Endodermal cell (in vitro differentiated cells): ENCODE data around the gene CYP2A7. TPM values are rescaled to one million over a fixed set of nuclear protein-coding genes. Genes with fewer than 3 reads are reported as not detected.
"Not testable (repeated sequence)": the region's sequence is repeated elsewhere in the genome, so short reads cannot be mapped to it uniquely, and the experiment has no call there.

Experiments
- DNase-seq: peaks from one replicate; pipeline ENCODE4 v3.0.0-alpha.2; 2017
- H3K27ac ChIP-seq: 2 replicates; pipeline ENCODE4 v1.5.1; 2013; ENCODE audit warnings: mild to moderate bottlenecking, low read depth, low read length, moderate library complexity
- H3K27me3 ChIP-seq: 2 replicates; pipeline ENCODE4 v1.6.1; 2013; ENCODE audit warnings: mild to moderate bottlenecking, low read length, moderate library complexity; ENCODE audit not compliant: insufficient read depth, control insufficient read depth, poor library complexity, severe bottlenecking
- H3K36me3 ChIP-seq: 2 replicates; pipeline ENCODE4 v1.7.0; 2013; ENCODE audit warnings: mild to moderate bottlenecking, low read length, moderate library complexity; ENCODE audit not compliant: control insufficient read depth, insufficient read depth
- H3K4me1 ChIP-seq: one replicate; pipeline ENCODE4 v1.7.0; 2013; ENCODE audit warnings: low read length; ENCODE audit not compliant: control insufficient read depth, insufficient read depth
- H3K4me3 ChIP-seq: 2 replicates; pipeline ENCODE4 v1.5.1; 2013; ENCODE audit warnings: mild to moderate bottlenecking, low read length, moderate library complexity
- H3K9ac ChIP-seq: 2 replicates; pipeline ENCODE4 v1.6.1; 2013; ENCODE audit warnings: mild to moderate bottlenecking, low read length, moderate library complexity; ENCODE audit not compliant: poor library complexity, severe bottlenecking; ENCODE audit errors: extremely low read depth
- H3K9me3 ChIP-seq: 2 replicates; pipeline ENCODE4 v1.6.1; 2013; ENCODE audit warnings: mild to moderate bottlenecking, low read length, moderate library complexity; ENCODE audit not compliant: control insufficient read depth
- H3K27ac Mint-ChIP-seq: 2 replicates; pipeline ENCODE4 v1.8.0; 2020; ENCODE audit warnings: mixed read lengths
- H3K27me3 Mint-ChIP-seq: 2 replicates; pipeline ENCODE4 v1.8.0; 2021; ENCODE audit warnings: mild to moderate bottlenecking, mixed read lengths; ENCODE audit not compliant: insufficient read depth
- H3K36me3 Mint-ChIP-seq: 2 replicates; pipeline ENCODE4 v1.8.0; 2020; ENCODE audit warnings: low read depth, mixed read lengths
- H3K4me1 Mint-ChIP-seq: 2 replicates; pipeline ENCODE4 v1.8.0; 2020; ENCODE audit warnings: mixed read lengths
- H3K4me3 Mint-ChIP-seq: 2 replicates; pipeline ENCODE4 v1.8.0; 2020; ENCODE audit warnings: mild to moderate bottlenecking, moderate library complexity, mixed read lengths
- H3K9me3 Mint-ChIP-seq: 2 replicates; pipeline ENCODE4 v1.8.0; 2020; ENCODE audit warnings: mild to moderate bottlenecking, mixed read lengths
- WGBS, 2 experiments: methylation state at CpG; one replicate each; pipeline versions ENCODE4 v1.1.5 to v1.1.7; 2013; ENCODE audit warnings: missing lambda C conversion rate in 2 of 2, mixed read lengths in 1 of 2; ENCODE audit not compliant: insufficient coverage in 1 of 2, insufficient read length in 1 of 2; 5-methylcytosine and 5-hydroxymethylcytosine counted together
- total RNA-seq, 2 donors: library from RNA; stranded (reverse); fragmentation: NEBNext Ultra II Directional in 1 of 2; extraction: Animal tissue kit (Norgen Biotek cat#: 25700) in 1 of 2; gene quantifications; 2 replicates in 1 of 2; 3 replicates in 1 of 2; pipeline ENCODE4 v1.2.1, GENCODE V29; 2021
- TF ChIP-seq, protein P1 (sequence below): fragments of 200-600 bp; sonication (generic); conservative IDR thresholded peaks from 2 replicates; pipeline ENCODE4 v1.5.0; 2021; ENCODE audit warnings: antibody characterized with exemption, mild to moderate bottlenecking

CYP2A7 gene
- total RNA-seq, 2 donors from 2014 or later = not detected

- H3K9ac ChIP-seq = no peak overlapping the region
- Mint-ChIP-seq H3K27me3 (peaks cover 72% of the 10 kb centered on the region), H3K4me3 (no peak overlapping the region), H3K27ac (no peak overlapping the region), H3K36me3 (no peaks in the 10 kb centered on the region), H3K9me3 (no peaks in the 10 kb centered on the region), H3K4me1 (no peaks in the 10 kb centered on the region)
- no peak overlapping the region for H3K27ac ChIP-seq
- DNase-seq = no peak
- H3K4me1 ChIP-seq = no peaks in the 10 kb centered on the region
- TF ChIP-seq, protein P1, sequence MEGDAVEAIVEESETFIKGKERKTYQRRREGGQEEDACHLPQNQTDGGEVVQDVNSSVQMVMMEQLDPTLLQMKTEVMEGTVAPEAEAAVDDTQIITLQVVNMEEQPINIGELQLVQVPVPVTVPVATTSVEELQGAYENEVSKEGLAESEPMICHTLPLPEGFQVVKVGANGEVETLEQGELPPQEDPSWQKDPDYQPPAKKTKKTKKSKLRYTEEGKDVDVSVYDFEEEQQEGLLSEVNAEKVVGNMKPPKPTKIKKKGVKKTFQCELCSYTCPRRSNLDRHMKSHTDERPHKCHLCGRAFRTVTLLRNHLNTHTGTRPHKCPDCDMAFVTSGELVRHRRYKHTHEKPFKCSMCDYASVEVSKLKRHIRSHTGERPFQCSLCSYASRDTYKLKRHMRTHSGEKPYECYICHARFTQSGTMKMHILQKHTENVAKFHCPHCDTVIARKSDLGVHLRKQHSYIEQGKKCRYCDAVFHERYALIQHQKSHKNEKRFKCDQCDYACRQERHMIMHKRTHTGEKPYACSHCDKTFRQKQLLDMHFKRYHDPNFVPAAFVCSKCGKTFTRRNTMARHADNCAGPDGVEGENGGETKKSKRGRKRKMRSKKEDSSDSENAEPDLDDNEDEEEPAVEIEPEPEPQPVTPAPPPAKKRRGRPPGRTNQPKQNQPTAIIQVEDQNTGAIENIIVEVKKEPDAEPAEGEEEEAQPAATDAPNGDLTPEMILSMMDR = no peak
- H3K36me3 ChIP-seq = no peaks in the 10 kb centered on the region
- H3K4me3 ChIP-seq = no peak overlapping the region
- H3K27me3 ChIP-seq = peaks cover 17% of the 10 kb centered on the region
- H3K9me3 ChIP-seq = no peaks in the 10 kb centered on the region
Observed at GRCh38 chr19:40893112-40893511, 11.1 kb upstream of the CYP2A7 start.

GRCh38 chr19:40889366-40889765 lies 7.3 kb upstream of the CYP2A7 start:
- TF ChIP-seq, protein P1 = no peak
- Histone ChIP-seq H3K27ac (no peak overlapping the region), H3K9me3 (no peaks in the 10 kb centered on the region), H3K4me1 (no peaks in the 10 kb centered on the region), H3K9ac (no peak overlapping the region), H3K4me3 (no peak overlapping the region), H3K36me3 (no peaks in the 10 kb centered on the region), H3K27me3 (peaks cover 17% of the 10 kb centered on the region)
- peaks cover 65% of the 10 kb centered on the region for H3K27me3 Mint-ChIP-seq
- no peak overlapping the region for H3K27ac Mint-ChIP-seq
- H3K9me3 Mint-ChIP-seq = no peaks in the 10 kb centered on the region
- peaks cover 5% of the 10 kb centered on the region for H3K4me1 Mint-ChIP-seq
- no peak overlapping the region for H3K4me3 Mint-ChIP-seq
- 77 to 89% methylated on average over 3 of the region's 3 CpGs for WGBS, 2 experiments
- no peaks in the 10 kb centered on the region for H3K36me3 Mint-ChIP-seq
- DNase-seq = no peak

DNA sequence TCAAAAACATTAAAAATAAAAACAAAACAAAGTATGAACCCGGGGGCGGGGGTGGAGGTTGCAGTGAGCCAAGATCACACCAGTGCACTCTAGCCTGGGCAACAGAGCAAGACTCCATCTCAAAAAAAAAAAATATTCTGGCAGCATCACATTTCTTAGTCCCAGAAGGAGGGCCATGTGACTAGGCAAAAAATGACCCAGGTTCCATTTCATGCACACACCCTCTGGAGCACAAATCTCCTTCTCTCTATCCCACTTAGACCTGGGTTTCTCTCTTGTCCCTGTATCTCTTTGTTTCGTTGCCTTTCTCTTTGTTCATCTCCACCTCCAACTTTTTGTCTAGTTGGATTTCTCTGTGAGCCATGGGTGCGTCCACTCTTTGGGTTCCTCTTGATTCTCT lies 6.2 kb upstream of the CYP2A7 start:
- H3K4me3 Mint-ChIP-seq = no peak overlapping the region
- H3K27ac Mint-ChIP-seq = no peak overlapping the region
- no peak overlapping the region for H3K9ac ChIP-seq
- H3K9me3 ChIP-seq = no peaks in the 10 kb centered on the region
- no peaks in the 10 kb centered on the region for H3K4me1 ChIP-seq
- no peaks in the 10 kb centered on the region for H3K36me3 ChIP-seq
- peaks cover 21% of the 10 kb centered on the region for H3K27me3 ChIP-seq
- H3K27ac ChIP-seq = no peak overlapping the region
- WGBS, 2 experiments = 96 to 98% methylated on average over 3 to 4 of the region's 4 CpGs
- no peaks in the 10 kb centered on the region for H3K36me3 Mint-ChIP-seq
- peaks cover 60% of the 10 kb centered on the region for H3K27me3 Mint-ChIP-seq
- DNase-seq = no peak
- TF ChIP-seq, protein P1 = no peak
- H3K9me3 Mint-ChIP-seq = no peaks in the 10 kb centered on the region
- no peak overlapping the region for H3K4me3 ChIP-seq
- peaks cover 12% of the 10 kb centered on the region for H3K4me1 Mint-ChIP-seq

GRCh38 chr19:40884187-40884931 lies 2.3 kb upstream of the CYP2A7 start:
- peaks cover 75% of the 10 kb centered on the region for H3K27me3 Mint-ChIP-seq
- WGBS, 2 experiments = no CpG with 5 or more reads among the region's 1 CpG
- H3K27me3 ChIP-seq = peaks cover 43% of the 10 kb centered on the region
- H3K27ac ChIP-seq, H3K4me1 ChIP-seq, H3K4me3 ChIP-seq, H3K4me3 Mint-ChIP-seq, H3K9ac ChIP-seq, H3K36me3 Mint-ChIP-seq, H3K9me3 Mint-ChIP-seq, H3K9me3 ChIP-seq, H3K27ac Mint-ChIP-seq, H3K36me3 ChIP-seq: not testable (repeated sequence)
- H3K4me1 Mint-ChIP-seq = peaks cover 12% of the 10 kb centered on the region
- peak; percentile 47 for DNase-seq

- H3K4me1 Mint-ChIP-seq, H3K4me1 ChIP-seq, H3K36me3 ChIP-seq, H3K27ac Mint-ChIP-seq, DNase-seq, H3K9me3 Mint-ChIP-seq, H3K36me3 Mint-ChIP-seq, H3K9ac ChIP-seq, H3K4me3 Mint-ChIP-seq, H3K4me3 ChIP-seq, H3K27ac ChIP-seq, H3K9me3 ChIP-seq: not testable (repeated sequence)
- peaks cover 90% of the 10 kb centered on the region for H3K27me3 Mint-ChIP-seq
- WGBS, 2 experiments = 99% methylated on average over 3 of the region's 4 CpGs; no CpG with 5 or more reads in 1 of the 2 experiments
- peaks cover 63% of the 10 kb centered on the region for H3K27me3 ChIP-seq
Observed at GRCh38 chr19:40879349-40879748, 2.7 kb downstream of the CYP2A7 start.
